ENCODE results near the gene KLHDC7B.
A peak's percentile ranks its signal among the peaks of the same experiment; 100 is the strongest.
"Not testable (repeated sequence)": the region's sequence is repeated elsewhere in the genome, so short reads cannot be mapped to it uniquely, and the experiment has no call there.

The KLHDC7B gene

GRCh38 chr22:50517495-50518260 lies 28.0 kb upstream of the KLHDC7B start:
- no peak for DNase-seq

DNA sequence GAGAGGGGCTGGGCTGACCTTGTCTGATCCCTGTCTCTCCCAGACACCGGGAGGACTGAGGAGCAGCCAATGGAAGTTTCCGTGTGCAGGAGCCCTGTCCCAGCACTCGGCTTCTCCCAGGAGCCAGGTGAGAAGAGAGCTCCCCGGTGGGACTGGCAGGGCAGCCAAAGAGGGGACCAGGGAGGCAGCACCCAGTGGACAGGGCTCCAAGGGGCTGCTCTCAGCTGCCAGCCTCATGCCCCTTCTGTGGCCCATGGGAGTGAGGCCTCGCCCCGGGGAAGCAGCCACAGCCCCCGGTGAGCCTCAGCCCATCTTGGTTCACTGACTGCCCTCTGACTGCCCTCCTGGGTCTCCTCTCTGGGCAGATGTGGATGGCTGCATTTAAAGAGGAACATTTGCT lies 27.1 kb upstream of the KLHDC7B start:
- DNase-seq, result no peak

DNA sequence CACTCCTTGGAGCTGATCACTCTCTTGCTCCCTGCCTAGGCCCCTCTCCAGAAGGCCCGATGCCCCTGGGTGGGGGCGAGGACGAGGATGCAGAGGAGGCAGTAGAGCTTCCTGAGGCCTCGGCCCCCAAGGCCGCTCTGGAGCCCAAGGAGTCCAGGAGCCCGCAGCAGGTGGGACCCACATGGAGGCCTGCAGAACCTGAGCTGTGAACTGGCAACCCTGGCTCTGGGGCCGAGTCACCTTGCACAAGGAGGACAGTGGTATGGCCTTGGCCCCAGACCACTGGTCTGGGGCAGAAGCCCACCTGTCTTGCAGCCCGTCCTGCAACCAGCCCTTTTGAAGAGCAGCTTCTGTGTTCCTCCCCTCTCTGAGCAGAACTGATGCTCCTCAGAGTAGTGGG lies 26.5 kb upstream of the KLHDC7B start:
- DNase-seq, result no peak

DNA sequence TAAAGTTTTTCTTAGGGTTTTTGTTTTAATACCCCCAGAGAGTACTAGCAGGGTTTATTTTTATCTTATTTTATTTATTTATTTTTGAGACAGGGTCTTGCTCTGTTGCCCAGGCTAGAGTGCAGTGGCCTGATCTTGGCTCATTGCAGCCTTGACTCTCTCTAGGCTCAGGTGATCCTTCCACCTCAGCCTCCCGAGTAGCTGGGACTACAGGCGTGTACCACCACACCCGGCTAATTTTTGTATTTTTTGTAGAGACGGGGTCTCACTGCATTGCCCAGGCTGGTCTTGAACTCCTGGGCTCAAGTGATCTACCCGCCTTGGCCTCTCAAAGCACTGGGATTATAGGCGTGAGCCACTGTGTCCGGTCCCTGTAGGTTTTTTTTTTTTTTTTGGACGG lies 25.5 kb upstream of the KLHDC7B start:
- DNase-seq, result not testable (repeated sequence)

DNA sequence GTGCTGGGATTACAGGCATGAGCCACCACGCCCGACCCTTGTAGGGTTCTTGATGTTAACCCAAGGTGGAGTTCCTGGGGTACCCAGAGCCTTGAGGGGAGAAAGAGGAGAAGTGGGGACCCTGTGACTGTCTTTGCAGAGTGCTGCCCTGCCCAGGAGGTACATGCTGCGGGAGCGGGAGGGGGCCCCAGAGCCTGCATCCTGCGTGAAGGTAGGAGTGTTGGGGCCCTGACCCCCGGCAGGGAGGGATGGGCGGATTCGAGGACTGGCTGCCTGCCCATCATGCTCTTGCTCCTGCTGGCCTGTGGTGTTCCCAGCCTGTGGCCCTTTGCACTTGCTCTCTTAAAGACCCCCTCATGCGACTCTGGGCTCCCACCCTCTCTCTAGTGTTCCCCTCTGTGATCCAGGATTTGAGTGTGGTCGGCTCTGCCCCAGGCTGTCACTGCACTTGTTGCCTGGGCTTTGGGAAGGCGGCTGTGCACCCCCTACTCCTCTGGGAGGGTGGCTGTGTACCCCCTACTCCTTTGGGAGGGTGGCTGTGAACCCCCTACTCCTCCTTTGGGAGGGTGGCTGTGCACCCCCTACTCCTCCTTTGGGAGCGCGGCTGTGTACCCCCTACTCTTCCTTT lies 24.8 kb upstream of the KLHDC7B start:
- no peak for DNase-seq

DNA sequence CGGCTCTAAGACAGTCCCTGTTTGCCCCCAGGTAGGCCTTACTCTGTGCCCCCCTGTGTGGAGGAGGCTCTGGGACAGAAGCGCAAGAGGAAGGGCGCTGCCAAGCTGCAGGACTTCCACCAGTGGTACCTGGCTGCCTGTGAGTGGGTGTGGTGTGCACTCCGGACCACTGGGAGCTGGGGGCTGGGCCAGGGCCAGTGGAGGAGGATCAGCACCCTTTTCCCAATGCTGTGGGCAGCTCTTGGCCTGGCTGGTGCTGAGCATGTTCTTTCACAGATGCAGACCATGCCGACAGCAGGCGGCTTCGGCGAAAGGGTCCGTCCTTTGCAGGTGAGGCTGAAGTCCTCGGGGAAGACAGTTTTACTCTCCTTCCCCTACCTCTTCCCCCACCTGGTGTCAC lies 24.0 kb upstream of the KLHDC7B start:
- no peak for DNase-seq

- DNase-seq, result no peak
Observed at GRCh38 chr22:50522208-50522805, 23.4 kb upstream of the KLHDC7B start.

GRCh38 chr22:50522806-50523438 lies 22.8 kb upstream of the KLHDC7B start:
- no peak for DNase-seq

- no peak for DNase-seq
Observed at GRCh38 chr22:50523458-50523805, 22.3 kb upstream of the KLHDC7B start.

DNA sequence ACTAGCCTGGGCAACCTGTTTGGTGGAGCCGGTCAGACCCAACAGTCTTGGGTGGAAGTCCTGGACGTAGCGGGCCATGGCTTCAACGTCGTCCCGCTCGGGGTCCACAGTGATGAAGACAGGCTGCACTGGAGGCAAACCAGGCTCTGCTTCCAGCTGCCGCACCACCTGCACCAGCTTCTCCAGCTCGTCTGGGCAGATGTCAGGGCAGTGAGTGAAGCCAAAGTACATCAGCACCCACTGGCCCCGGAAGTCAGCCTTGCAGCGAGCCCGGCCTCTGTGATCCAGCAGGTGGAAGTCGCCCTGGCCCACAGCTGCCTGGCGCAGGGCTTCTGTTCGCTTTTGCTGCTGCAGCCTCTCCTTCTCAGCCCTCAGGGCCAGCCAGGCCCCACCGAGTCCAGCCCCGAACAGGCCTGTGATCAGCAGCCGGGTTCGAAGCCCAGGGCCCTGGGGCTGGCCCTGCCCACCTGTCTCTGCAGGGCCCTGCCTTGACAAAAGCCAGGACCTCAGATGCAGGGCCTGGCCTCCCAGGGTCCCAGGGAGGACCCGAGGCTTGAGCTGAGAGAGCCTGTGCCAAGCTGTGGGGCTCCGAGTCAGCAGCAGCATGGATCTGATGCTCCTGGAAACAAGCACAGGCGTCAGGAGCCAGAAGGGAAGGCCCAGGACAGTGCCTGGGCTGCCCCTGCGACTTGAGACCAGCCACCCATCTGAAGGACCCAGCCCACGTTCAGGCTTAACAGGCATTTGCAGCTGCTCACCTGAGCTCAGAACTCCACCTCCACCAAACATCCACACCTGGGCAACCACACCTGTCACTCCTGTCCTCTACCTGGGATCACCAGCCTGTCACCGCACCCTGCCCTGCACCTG lies 21.7 kb upstream of the KLHDC7B start:
- DNase-seq, result no peak

GRCh38 chr22:50524676-50525103 lies 21.0 kb upstream of the KLHDC7B start:
- no peak for DNase-seq

GRCh38 chr22:50525104-50525857 lies 20.4 kb upstream of the KLHDC7B start, which contains the start of gene SCO2:
Gene SCO2, minus strand, starts transcription at chr22:50525598. Its CDS starts 1,187 bp downstream, at chr22:50524411.
- peak; percentile 91 for DNase-seq

DNA sequence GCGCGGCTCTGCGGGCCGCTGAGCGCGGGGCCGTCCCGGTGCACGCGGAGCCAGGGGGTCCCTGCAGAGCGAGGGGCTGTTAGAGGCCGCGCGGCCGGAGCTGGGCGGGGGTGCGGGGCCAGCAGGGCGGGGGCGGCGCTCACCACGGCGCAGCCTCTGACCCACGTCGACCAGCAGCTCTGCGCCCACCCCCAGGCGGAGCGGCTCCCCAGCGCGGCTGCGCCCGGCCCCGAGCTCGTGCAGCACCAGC lies 19.9 kb upstream of the KLHDC7B start:
- DNase-seq, result no peak

DNA sequence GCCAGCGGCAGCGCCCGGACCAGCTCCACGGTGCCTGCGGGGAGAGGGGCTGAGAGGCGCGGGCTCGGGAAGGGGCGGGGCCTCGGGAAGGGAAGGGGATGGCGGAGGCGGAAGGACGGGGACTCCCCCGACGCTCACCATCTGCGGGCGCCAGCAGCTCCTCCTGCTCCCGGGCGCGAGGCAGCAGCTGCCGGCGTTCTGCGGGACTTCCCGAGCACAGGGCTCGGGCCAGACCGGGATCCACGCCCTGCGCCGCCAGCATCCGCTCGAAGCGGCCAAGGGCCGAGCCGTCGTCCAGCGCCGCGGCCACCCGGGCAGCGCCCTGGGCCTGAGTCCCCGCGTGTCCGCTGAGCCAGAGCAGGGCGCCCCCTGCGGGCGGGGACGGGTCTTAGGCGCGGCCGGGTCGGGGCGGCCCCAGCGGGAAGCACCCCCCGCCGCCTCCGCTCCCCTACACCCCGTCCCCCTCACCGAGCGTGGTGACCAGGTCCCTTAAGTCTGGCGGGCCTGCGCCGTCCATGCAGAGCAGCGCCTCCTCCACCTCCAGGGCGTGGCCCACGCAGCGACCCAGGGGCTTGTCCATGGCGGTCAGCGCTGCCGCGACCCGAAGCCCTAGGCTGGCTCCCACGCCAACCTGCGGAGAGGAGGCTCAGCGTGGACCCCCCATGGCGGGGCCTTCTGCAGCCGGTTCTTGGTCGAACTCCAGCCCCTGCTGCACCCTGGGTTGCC lies 19.4 kb upstream of the KLHDC7B start:
- DNase-seq, result peak; percentile 64

- DNase-seq, result no peak
Observed at GRCh38 chr22:50526834-50527801, 18.6 kb upstream of the KLHDC7B start.

DNA sequence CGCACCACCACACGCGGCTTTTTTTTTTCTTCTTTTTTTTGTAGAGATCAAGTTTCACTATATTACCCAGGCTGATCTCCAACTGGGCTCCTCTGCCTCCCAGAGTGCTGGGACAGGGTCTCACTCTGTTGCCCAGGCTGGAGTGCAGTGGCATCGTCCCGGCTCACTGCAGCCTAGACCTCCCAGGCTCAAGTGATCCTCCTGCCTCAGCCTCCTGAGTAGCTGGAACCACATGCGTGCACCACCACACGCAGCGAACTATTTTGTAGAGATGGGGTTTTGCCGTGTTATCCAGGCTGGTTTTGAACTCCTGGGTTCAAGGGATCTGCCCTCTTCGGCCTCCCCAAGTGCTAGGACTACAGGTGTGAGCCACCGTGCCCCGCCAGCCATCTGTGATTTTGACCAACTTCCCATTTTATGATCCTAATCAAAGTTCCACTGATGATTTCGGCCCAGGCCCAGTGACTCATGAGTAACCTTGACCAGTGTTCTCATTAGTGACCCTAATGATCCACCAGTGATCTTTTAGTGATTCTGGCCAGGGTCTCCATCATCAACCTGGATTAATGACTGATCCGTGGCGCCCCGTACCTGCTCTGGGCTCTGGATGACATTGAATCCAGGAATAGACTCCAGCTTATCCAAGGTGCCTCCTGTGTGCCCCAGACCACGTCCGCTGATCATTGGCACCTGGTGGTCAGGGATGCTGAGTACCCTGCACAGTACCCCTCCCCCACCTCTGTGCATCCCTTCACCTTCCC lies 17.6 kb upstream of the KLHDC7B start:
- no peak for DNase-seq

GRCh38 chr22:50528682-50529415 lies 16.9 kb upstream of the KLHDC7B start:
- DNase-seq, result no peak

DNA sequence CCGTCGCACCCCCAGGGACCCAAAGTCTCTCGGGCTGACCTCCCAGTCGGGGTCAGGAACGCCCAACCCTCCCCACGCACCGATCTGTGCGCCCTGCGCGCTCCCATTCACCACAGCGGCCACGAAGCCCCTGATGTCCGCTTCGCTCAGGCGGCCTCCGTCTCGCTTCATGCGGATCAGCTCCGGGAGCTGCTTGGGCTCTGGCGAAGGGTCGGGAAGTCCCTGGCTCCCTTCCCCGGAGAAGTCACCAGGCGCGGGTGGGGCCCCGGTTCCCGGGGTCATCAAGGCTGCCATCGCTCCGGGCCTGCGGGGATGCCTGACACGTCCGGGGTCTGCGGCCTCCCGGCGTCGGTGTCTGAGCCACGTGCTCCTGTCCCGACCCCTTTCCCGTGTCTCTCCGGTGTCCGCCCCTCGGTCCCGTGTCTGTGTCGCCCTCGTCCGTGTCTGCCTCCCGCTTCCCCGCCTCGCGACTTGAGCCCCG lies 16.2 kb upstream of the KLHDC7B start:
- no peak for DNase-seq
